Stimulated activated CD4-positive, alpha-beta T cell treated with anti-CD3 and anti-CD28 coated beads, Interleukin-2, amount 100 ng/mL, for 48 hours (primary cell): ENCODE results near the gene NTRK1.

ENCODE experiments used
- DNase-seq, 2 donors: peaks; one replicate each; pipeline ENCODE4 v3.0.0-alpha.2; 2020

Gene NTRK1

DNA sequence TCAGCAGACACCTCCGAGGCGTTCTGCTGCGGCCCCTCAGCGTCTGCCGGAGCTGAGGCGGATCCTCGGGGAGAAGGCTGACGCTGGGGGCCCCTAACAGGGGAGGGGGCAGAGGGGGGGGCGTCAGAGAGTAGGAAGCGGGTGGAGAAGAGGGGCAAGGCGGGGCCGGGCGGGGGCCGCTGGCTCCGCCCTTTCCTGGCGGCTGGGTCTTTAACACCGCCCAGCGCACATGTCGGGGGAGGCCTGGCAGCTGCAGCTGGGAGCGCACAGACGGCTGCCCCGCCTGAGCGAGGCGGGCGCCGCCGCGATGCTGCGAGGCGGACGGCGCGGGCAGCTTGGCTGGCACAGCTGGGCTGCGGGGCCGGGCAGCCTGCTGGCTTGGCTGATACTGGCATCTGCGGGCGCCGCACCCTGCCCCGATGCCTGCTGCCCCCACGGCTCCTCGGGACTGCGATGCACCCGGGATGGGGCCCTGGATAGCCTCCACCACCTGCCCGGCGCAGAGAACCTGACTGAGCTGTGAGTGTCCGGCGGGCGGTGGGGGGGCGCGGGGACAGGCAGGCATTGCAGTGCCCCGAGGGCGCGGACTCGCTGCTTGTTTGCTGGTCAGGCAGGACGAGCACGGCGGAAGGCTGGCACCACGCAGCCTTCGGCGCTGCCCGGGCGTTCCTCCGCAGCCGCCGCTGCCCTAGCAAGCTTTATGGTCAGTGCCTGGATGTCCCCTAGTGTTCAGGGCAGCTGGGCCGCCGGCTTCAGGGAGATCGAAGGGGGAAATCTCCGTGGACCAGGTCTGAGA is at the start of gene NTRK1:
Gene NTRK1 (plus strand): TSS at position 238 of the 796 bp plus-strand sequence. CDS start 70 bp downstream, at position 308.
- peak in 1 of 2 donors; percentile 41 for DNase-seq

DNA sequence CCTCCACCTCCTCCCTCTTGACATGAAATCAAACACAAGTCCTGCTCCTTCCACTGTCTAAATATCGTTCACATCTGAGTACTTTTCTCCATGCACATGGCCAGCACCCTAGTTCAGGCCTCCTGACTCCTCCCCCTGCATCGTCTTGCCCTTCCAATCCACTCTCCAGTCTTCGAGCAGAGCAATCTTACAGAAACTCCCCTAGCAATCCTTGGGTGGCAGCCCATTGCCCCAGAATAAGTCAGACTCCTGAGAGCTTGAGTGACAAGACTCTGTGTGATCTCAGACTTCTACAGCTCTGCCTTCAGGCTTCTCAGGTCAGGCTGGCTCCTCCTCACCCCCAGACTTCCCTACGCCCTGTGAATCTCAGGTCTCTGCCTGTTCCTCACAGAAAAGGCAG is 49.5 kb upstream of the NTRK1 start:
- DNase-seq = no peak

- DNase-seq = no peak
Measured at GRCh38 chr1:156812293-156812990, 48.2 kb upstream of the NTRK1 start.

DNA sequence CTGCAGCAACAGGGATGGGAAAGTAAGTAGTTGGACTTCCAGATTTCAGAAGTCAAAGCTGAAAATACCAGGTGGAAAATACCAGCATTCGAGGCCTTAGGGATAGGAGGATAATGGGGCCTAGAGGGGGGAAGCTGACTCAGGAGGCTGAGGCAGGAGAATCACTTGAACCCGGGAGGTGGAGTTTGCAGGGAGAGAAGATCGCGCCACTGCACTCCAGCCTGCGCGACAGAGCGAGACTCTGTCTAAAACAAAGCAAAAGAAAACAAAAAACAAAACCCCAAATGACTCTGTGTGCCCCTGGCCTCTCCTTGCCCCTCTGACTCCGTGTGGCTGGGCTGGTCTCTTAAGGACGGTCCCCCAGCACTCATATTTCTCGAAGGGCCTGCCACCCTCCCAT is 47.4 kb upstream of the NTRK1 start:
- DNase-seq = no peak

- DNase-seq = peak; percentile 57 to 67
Measured at GRCh38 chr1:156813750-156814570, 46.7 kb upstream of the NTRK1 start.

DNA sequence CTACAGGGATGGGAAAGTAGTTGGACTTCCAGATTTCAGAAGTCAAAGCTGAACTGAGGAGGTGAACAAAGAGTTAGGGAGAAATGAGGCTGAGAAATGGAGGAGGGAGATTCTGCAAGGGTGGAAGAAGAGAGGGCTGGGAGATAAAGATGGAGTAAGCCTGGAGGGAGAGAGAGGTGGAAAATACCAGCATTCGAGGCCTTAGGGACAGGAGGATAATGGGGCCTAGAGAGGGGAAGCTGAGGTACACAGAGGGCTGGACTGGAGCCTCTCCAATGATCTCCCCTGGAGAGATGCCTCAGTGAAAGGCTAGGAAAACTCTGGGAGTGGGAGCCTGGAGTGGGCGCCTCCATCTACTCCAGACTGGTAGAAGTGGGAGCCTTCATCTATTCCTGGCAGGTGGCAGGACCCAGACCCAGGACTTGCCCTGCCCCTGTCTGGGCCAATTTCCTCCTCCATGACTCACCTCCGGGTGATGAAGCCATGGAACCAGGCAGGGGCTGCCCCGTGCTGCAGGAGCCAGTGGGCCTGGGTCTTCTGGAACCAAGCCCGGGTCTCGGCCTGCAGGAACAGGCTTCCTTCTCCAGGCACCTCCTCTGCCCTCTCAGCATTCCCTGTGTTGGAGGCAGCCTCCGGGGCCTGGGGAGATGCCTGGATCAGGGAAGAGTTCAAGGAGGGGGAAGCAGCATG is 45.9 kb upstream of the NTRK1 start:
- no peak for DNase-seq

DNA sequence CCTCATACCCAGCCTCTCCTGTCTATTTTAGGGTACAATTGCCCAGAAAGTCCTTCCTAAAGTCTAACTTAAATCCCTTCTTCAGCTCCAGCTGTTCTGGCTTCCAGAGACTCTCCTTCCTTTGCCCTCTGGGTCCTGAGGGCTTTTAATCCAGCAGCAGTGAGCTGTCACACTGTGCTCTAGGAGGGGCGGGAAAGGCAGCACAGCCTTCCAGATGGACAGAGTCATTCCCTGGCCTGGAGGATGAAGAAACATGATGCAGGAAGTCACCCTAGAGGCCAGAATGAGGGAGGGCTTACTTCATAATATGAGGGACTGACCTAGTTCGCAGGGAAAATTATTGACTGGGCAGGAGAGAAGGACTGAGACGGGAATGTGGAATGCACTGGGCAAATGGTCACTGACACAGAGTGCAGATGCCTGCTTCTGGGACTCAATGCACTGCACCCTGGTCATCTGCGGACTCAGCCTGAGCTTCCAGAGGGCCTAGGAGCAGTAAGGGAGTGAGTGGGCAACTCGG is 45.3 kb upstream of the NTRK1 start:
- DNase-seq = no peak

GRCh38 chr1:156815961-156816422 is 44.7 kb upstream of the NTRK1 start:
- no peak for DNase-seq

- peak; percentile 81 to 82 for DNase-seq
Measured at GRCh38 chr1:156816561-156817328, 43.9 kb upstream of the NTRK1 start, which contains the start of gene SH2D2A. TSS of gene SH2D2A (minus strand) at chr1:156816848. CDS start at chr1:156816708, 140 bp downstream.

GRCh38 chr1:156821801-156822200 is 38.9 kb upstream of the NTRK1 start:
- no peak for DNase-seq

GRCh38 chr1:156822680-156823079 is 38.0 kb upstream of the NTRK1 start:
- no peak for DNase-seq

DNA sequence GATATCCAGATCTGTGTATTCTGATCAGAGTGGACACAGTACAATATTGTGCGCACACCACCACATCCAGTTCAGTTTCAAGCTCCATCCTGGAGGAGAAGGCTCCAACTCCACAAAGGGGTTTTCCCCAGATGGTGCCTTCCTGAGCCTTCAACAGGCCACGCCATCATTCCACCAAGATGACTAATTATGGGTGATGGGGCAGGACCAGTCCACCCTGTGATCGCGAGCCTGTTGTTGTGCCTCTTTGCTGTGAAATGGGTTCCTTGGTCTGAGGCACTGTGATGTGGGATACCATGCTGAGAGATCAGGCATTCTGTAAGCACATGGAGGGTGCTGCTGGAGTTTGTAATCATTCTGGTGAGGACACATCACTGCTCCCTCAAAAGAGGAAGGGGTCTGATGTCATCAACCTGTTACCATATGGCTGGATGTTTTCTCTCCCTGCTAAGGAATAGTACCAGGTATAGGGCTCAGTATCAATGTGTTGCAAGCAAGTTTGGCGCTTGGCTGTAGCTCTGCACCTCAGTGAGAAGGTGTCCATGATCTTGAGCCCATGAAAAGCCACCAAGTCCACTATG is 37.4 kb upstream of the NTRK1 start:
- no peak for DNase-seq

DNA sequence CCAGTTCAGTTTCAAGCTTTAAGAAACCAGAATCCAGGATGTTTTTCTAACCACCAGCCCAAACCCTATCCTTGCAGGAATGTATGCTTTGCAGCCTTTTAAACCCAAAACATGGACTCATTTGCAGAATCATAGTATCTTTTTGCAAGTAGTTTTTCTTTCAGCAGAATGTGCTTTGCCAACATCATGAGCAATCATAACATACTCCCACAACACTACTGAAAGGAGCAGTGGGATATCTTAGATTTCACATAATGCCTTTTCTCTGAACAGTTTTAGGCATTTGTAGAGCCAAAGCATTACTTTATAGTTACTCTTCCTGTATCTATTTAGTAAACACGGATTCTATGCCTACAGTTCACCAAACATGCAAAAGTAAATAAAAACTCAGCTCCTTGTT is 34.0 kb upstream of the NTRK1 start:
- DNase-seq = no peak

DNA sequence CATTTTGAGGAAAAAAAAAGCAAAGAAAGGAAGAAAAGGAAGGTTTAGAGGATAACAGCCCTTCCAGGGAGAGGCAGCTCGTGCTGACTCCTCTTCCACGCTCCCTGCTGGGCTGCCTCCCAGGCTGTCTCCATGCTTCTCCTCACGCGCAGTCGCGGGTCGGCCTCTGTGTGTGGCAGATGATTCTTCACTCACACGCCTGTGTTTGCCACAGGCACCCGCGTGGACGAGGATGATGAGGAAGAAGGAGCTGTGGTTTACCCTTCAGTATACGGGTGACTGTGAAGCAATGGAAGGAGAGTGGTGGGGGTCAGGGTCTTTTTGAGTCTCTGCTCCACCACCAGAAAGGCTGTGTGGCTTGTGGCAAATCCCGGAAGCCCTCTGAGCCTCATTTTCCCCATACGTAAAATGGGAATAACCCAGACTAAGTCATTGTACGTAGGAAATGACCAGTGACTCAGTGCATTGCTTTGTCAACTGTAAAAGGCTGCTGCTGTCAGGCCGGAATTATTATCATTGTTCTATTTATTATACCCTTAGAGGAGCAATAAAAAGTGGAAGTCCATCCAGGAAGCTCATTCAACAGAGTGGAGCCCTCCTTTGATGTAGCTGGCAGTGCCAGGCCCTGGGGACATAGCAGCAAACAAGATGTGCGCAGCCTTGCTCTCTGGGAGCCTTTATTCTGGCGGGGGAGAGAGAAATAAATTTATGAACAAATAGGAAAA is 32.1 kb upstream of the NTRK1 start:
- DNase-seq = no peak

GRCh38 chr1:156832434-156832833 is 28.2 kb upstream of the NTRK1 start:
- no peak for DNase-seq

DNA sequence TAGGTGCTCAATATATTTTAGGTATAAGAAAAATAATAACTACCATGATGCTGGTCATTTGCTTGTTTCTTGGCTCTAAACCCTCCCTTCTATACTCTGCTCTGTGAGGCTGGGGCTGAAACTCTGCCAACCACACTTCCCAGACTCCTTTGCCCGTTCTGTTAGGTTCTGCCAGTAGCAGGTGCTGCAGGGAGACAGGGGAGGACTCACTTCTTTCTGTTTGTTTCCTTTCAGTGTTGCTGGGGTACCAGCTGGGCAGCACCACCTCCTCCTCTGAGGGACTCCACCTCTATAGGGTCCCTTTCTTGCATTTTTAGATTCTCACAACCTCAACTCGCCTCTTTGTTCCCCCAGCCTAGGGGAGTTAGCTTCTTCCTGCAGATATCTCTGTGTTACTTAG is 27.1 kb upstream of the NTRK1 start:
- DNase-seq = no peak

GRCh38 chr1:156834322-156834721 is 26.3 kb upstream of the NTRK1 start:
- DNase-seq = no peak

GRCh38 chr1:156836041-156836654 is 24.5 kb upstream of the NTRK1 start:
- DNase-seq = peak in 1 of 2 donors; percentile 38

DNA sequence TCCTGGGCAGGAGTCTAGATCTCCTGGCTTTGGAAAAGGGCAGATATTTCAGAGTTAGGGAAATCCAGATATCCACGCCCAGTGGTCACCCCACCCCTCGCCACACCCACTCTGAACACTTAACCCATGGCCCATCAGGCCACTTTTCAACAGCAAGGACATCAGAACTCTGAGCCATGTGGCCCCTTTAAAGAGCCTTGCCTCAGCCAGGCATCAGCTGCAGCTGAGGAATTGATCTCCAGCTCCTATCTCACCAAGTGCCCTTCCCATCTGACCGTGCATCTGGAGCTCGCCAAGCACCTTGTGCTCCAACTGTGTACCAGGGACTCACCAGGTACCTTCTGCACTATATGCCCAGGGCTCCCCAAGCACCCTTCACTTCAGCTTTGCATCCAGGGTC is 23.8 kb upstream of the NTRK1 start:
- no peak for DNase-seq

- peak in 1 of 2 donors; percentile 50 for DNase-seq
Measured at GRCh38 chr1:156838972-156839371, 21.7 kb upstream of the NTRK1 start.
